Activated T-cell treated with anti-CD3 and anti-CD28 coated beads for 4 hours (primary cell): Measurements from ENCODE around the gene IL16.
A peak's percentile ranks its signal among the peaks of the same experiment; 100 is the strongest.
"Not testable (repeated sequence)": the region's sequence is repeated elsewhere in the genome, so short reads cannot be mapped to it uniquely, and the experiment has no call there.

Experiments
- DNase-seq: peaks from one replicate; pipeline ENCODE4 v3.0.0-alpha.2; 2020

IL16 gene

DNA sequence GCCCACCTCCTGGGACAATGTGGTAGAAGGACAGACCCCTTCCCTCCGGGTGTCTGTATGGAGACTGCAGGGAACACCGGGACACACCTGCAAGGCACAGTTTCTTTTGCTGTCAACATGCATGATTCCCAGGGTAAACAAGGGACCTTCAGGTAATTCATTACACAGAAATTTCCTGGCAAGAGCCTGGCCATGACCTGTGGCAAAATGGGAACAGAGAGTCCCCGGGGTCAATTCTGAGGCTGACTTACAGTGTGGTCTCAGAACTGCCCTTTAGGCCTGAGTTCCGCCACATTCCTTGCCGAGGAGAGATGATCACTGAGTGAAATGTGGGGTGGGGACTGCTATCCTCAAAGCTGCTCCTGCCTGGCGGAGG, 121.0 kb downstream of the IL16 start:
- DNase-seq, result no peak

DNA sequence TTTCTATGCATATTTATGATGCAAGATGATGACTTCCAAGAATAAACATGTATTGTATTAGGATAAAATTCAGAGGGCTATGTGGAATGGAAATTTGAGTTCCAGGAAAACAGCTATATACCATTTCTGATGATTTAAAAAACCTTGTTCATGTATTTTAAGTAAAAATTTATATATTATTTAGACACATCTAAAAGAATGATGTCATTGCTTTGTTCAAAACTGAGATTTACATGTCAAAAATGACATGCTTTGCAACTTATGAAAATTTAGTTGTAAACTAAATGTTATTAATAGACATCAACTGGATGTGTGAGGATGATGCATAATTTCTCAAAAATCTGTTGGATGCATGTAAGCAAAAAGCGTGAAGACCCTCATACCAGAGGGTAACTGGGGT, 125.0 kb downstream of the IL16 start:
- no peak for DNase-seq

GRCh38 chr15:81322676-81323253, 126.1 kb downstream of the IL16 start:
- DNase-seq, result no peak

DNA sequence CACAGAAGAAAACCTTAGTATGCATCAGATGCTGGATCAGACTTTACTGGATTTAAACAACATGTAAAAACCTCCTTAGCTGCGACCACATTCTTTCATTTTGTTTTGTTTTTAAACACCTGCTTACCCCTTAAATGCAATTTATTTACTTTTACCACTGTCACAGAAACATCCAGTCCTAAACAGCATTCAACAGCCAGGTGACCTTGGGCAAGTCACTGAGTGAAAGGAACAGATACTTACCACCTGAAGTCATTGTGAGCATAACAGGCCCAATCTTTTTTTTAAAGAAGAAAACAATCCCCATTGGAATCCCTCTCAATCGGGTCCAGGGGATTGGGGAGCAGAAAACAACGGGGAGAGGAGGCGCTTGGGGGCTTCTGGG, 126.9 kb downstream of the IL16 start:
- DNase-seq, result no peak

GRCh38 chr15:81323944-81324881, 127.5 kb downstream of the IL16 start, which contains the start of gene STARD5:
STARD5 (minus strand) TSS chr15:81324141; CDS start chr15:81324099, 42 bp downstream.
- DNase-seq, result peak; percentile 92

DNA sequence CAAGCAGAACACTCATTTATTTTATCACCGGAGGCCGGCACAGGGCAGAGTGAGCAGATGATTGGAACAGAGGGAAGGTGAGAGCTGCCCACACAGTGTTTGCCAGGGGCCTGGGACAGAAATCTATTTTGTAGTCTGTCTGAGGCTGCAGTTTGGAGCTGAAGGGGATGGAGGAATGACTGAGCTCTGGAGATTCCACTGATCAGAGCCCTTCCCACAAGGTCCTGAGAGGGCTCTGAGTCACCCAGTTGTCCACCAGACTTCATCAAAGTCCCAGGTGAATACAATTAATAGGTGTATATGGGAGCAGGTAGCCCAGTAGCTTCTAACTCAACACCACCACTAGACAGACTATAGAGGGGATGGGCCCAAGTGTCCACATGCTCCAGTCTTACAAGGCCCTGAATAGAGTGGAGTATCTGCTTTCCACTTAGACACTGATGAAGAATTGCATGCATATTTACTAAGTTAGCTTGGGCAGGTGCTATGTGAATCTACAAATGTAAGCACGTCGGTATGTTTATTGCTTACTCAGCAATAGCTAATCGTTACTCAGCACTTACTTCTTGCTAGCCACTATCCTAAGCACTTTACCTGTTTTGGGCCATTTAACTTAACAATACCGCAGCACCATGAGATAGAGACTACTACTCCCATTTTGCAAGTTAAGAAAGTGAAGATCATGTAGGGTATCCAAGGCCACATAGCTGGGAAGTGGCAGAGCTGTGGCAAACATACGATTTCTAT, 130.0 kb downstream of the IL16 start:
- no peak for DNase-seq

GRCh38 chr15:81327516-81327915, 130.8 kb downstream of the IL16 start:
- no peak for DNase-seq

DNA sequence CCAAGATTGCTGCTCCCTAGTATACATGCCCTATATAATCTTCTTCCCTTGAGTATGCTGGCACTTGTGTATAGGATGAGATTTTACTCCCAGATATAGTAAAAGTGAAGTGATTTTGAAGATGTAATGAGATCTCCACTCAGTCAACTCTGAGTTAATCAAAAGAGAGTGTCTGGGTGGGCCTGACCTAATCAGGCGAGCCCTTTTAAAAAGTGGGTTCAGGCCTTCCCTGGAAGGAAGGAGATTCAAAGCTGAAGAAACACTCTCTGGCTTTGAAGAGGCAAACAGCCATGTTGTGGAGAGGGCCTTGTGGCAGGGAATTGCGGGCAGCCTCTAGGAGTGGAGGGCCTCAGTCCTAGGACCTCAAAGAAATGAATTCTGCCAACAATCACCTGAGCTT, 132.8 kb downstream of the IL16 start:
- no peak for DNase-seq

DNA sequence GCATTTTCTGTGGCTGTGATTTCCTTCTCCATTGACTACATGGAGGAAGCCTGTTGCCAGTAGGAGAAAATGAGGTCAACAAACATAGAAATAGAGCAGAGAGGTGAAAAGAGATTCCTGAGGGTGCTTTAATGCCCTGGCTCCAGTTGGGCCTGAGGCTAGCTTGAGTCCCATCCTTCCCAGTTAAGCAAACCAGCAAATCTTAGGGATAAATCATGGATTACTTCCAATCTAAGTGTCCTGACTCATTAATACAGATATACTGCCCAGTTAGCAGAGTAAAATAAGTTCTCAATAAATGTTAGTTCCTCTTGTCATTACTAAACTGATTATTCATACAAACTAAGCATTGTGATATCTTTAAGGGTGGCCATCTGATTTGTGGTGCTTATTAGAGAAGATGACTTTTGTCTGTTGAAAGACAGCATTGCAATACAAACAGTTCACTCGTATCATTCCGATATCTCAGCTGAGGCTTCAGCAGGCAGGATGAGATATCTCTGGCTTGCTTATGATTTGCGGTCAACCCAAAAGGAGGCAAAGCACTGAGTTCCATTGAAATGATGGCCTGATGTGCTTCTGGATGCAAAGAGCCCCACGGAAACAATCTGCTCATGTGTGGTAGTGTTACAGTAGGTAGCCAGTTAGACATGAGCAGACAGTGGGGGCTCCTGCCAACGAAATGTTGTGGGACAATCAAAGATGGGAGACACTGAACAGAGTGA, 133.8 kb downstream of the IL16 start:
- no peak for DNase-seq

DNA sequence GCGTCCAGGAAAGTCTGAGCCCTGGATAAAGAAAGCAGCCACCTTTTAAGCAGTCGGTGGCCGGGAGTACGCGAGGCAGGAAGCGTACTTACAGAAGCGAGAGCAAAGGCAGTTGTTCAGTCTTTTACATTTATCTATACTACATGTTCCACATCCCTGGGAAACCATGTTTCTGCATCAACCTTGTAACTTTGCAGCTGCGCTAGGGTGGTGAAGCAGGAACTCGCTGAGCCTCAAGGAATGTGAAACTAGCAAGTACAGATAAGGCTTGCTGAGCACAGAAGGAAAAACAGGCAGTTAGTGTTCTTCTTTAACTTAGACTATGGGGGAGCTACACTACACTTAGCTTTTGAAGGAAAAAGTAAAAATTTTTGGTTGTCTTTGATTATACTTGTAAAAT, 134.5 kb downstream of the IL16 start:
- not testable (repeated sequence) for DNase-seq

DNA sequence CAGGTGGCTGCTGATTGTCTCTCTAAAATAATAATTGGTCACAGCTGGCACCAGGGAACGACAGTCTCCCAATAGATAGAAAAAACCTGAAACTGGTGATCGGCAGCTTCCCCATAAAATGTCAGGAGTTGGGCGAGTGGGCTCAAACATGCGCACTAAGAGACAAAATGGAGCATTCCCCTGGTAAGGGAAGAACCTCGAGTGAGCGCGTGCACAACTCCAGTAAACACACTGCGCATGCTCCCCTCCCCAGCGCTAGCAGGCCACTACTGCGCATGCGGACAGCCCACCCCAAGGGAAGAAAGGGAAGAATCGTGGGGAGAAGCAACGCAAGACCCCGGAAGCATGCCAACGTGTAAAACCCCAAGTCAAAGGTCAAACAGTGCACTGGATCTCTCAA, 134.9 kb downstream of the IL16 start:
- DNase-seq, result no peak

DNA sequence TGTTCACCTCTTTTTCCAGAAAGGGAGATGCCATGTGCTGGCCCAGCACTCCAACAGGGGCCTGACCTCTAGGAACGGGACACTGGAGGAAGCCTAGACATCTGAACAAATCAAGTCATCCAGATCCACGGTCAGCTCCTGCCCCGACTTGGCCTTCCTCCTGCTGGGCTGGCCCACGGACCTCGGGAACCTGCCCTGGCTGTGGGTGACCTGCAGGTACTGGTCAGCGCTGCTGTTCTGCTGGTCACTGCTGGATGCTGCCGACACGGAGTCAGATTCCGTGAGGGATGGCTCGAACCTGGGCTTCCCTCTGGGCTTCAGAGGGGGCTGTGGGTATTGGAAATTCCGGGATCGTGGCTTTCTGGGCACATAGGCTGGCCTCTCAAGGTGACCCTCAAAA, 135.6 kb downstream of the IL16 start:
- no peak for DNase-seq

GRCh38 chr15:81333363-81333762, 136.7 kb downstream of the IL16 start:
- DNase-seq, result no peak

- no peak for DNase-seq
Measured at GRCh38 chr15:81334768-81335435, 138.2 kb downstream of the IL16 start.

GRCh38 chr15:81335631-81336030, 139.0 kb downstream of the IL16 start:
- DNase-seq, result no peak

- no peak for DNase-seq
Measured at GRCh38 chr15:81336568-81336967, 139.9 kb downstream of the IL16 start.

DNA sequence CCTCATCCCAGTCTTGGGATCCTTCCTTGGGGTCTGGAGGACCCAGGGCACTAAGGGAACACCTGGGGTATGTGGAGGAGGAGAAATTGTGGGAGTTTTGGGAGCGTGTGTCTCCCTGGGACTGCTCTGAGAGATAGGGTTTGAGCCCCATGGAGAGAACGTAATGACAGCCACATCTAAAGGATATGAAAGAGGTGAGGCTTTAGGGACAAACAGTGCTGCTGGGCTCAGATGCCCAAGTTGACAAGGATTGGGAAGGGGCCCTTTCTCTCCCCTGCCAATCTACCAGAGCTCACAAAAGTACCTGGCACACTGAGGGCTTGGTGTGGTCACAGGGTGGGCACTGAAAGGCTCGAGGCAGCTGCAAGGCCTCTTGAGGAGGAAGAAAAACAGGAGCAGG, 140.6 kb downstream of the IL16 start:
- DNase-seq, result no peak

DNA sequence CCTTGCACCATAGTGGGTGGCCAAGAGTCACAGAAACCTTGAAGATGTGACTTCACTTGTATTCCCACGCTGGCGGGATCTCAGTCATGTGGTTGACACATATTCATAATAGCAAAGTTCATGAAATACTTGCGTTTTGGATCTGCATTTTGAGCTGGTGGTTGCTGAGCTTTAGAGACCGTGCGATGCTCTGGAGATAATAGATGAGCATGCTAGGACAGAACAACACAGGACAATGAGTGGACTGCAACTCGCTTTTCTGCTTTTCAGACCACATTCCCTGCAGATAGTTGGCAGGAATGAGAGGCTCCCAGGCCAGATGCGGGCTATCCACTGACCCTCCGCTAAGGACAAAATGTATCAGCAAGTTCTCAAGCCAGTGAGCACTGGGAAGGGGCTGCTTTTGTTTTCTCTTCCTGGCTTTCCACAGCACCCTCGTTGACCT, 141.1 kb downstream of the IL16 start:
- DNase-seq, result no peak

DNA sequence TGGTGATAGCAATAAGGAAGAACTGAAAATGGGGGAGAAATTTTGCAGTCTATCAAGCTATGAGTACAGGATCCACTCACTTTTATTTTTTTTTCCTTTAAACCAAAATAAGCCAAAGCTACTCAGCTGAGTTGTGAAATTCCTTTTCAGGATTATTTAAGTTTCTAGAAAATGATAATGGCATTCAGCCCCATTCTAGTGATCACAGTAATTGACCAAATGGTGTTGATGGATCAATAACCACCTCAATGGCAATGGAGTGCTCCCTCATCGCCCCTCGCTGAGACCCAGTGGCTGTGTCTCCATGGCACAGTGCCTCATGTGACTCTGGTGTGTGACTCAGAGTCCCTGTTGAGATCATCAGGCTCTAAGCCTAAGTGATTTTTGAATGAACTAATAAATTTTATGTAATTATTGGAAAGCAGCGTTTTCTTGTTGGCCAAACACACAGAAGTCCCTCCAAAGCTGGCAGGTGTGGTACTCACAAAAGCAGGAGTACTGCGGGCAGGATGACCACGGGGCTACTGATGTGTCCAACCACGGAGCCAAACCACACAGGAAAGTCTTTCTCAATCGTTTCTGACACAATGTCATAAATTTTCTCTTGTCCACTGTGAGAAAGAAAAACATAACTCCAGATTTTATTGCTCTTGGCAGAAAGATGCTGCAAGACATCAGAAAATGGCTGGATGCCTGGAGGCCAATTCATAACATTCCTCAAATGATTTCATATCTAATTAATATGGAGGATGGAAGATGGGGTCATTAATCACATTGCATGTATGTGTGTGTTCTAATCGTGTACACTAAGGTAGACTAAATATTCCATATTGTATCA, 141.7 kb downstream of the IL16 start:
- no peak for DNase-seq

DNA sequence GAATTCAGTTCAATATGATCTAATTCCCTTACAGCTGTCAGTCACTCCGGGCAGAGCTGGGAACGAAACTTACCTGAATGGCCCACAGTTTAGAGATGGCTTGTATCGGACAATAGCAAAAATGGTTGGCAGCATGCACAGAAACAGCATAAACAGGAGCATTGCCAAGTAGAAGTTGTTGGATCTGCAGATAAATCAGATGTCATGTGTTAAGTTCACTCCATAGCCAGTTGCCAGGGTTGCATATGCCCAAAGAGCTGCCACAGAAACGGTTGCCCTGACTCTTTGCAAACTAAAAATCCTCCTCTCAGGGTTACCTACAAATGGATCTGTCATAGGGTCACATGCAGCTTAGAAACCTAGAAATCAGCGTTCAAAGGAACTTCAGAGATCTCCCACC, 142.6 kb downstream of the IL16 start:
- no peak for DNase-seq

DNA sequence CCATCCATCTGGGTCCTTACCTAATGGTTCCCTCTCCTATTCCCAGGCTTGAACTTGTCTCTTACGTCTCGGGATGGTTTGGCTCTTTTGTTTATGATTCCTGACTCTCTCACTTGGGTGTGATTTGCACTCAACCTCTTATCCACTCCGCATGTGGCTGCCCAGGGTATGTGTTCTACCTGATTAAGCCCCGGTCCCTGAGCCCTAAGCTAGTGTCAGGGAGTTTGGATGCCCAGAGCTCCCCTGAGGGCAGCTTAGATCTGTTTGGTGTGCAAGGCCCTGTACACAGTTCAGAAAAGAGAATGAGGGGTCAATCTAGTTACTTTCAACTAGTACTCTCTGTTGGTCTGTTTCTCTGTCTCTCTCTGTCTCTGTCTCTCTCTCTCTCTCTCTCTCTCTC, 143.2 kb downstream of the IL16 start:
- no peak for DNase-seq

DNA sequence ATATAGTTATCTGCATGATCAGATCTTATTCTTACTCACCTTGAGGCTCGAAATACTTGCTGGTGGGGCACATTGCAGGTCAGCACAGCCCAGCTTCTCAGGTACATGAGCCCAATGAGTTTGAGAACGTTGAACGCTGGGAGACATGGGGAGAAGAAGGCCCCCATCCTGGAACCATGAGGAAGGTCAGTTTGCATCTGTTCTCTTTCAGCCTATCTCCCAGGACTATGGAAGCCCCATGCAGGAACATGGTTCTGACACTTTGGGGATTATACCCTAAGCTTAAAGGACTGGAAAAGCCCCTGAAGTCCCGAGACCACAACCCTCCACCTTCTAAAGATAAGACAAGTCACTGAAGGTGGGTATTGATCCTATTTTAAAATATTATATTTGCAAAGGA, 144.7 kb downstream of the IL16 start:
- DNase-seq, result no peak
